Urothelium cell line (cell line): ENCODE data around the gene CCNJ.
A peak's percentile ranks its signal among the peaks of the same experiment; 100 is the strongest.

Experiments
- DNase-seq: peaks from one replicate; pipeline ENCODE4 v3.0.0; 2011; ENCODE audit warnings: low spot score, mixed read lengths
- FAIRE-seq: peaks from 2 replicates; lab custom pipeline; 2011; peaks lifted over from hg19 to GRCh38; lab: Jason Lieb, UNC

CCNJ gene

GRCh38 chr10:96053985-96054384 is 10.6 kb downstream of the CCNJ start:
- DNase-seq (no peak), FAIRE-seq (no peak)

GRCh38 chr10:96056787-96057186 is 13.4 kb downstream of the CCNJ start:
- DNase-seq, result no peak
- no peak for FAIRE-seq

GRCh38 chr10:96061232-96061631 is 17.8 kb downstream of the CCNJ start:
- DNase-seq (no peak), FAIRE-seq (no peak)

GRCh38 chr10:96072674-96073073 is 29.3 kb downstream of the CCNJ start:
- DNase-seq, result no peak
- FAIRE-seq, result no peak

GRCh38 chr10:96073722-96074121 is 30.3 kb downstream of the CCNJ start:
- no peak for FAIRE-seq
- DNase-seq, result no peak

- DNase-seq (no peak), FAIRE-seq (no peak)
Measured at GRCh38 chr10:96074776-96075175, 31.4 kb downstream of the CCNJ start.

- no peak for DNase-seq
- no peak for FAIRE-seq
Measured at GRCh38 chr10:96075977-96076376, 32.6 kb downstream of the CCNJ start.

- DNase-seq, result no peak
- FAIRE-seq, result no peak
Measured at GRCh38 chr10:96077156-96077555, 33.8 kb downstream of the CCNJ start.

- FAIRE-seq (no peak), DNase-seq (no peak)
Measured at GRCh38 chr10:96082153-96082552, 38.8 kb downstream of the CCNJ start.

- FAIRE-seq (no peak), DNase-seq (no peak)
Measured at GRCh38 chr10:96082748-96083147, 39.4 kb downstream of the CCNJ start.

GRCh38 chr10:96089116-96089515 is 45.7 kb downstream of the CCNJ start:
- DNase-seq (no peak), FAIRE-seq (no peak)

- no peak for FAIRE-seq
Measured at GRCh38 chr10:96089670-96090462, 46.5 kb downstream of the CCNJ start.

GRCh38 chr10:96090463-96090800 is 47.0 kb downstream of the CCNJ start:
- FAIRE-seq, result no peak
- DNase-seq, result no peak

More at GRCh38 chr10:96089670-96090462, 46.5 kb downstream of the CCNJ start:
- DNase-seq, result peak; percentile 50

GRCh38 chr10:96092999-96093767 is 49.8 kb downstream of the CCNJ start:
- DNase-seq (no peak), FAIRE-seq (no peak)

GRCh38 chr10:96093948-96094347 is 50.6 kb downstream of the CCNJ start:
- DNase-seq (no peak), FAIRE-seq (no peak)

GRCh38 chr10:96096958-96097357 is 53.6 kb downstream of the CCNJ start:
- DNase-seq (no peak), FAIRE-seq (no peak)

- FAIRE-seq, result no peak
Measured at GRCh38 chr10:96097865-96098264, 54.5 kb downstream of the CCNJ start.

GRCh38 chr10:96107623-96108038 is 64.2 kb downstream of the CCNJ start:
- FAIRE-seq (no peak), DNase-seq (no peak)

More at GRCh38 chr10:96097865-96098264, 54.5 kb downstream of the CCNJ start:
- no peak for DNase-seq
